ENCODE measurements around the gene PID1.

GRCh38 chr2:229300371-229300770, 29.3 kb upstream of the PID1 start:
- TF ChIP-seq, protein P1, sequence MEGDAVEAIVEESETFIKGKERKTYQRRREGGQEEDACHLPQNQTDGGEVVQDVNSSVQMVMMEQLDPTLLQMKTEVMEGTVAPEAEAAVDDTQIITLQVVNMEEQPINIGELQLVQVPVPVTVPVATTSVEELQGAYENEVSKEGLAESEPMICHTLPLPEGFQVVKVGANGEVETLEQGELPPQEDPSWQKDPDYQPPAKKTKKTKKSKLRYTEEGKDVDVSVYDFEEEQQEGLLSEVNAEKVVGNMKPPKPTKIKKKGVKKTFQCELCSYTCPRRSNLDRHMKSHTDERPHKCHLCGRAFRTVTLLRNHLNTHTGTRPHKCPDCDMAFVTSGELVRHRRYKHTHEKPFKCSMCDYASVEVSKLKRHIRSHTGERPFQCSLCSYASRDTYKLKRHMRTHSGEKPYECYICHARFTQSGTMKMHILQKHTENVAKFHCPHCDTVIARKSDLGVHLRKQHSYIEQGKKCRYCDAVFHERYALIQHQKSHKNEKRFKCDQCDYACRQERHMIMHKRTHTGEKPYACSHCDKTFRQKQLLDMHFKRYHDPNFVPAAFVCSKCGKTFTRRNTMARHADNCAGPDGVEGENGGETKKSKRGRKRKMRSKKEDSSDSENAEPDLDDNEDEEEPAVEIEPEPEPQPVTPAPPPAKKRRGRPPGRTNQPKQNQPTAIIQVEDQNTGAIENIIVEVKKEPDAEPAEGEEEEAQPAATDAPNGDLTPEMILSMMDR (IDR thresholded peaks at IDR 0.05) = no peak
- TF ChIP-seq EZH2 (IDR thresholded peaks at IDR 0.05) = no peak

All from neural progenitor cell (in vitro differentiated cells).